Measurements from ENCODE around the gene CASKIN2. TPM values are rescaled to one million over a fixed set of nuclear protein-coding genes. Genes with fewer than 3 reads are reported as not detected.

CASKIN2 gene
- total and polyA plus RNA-seq, 4 donors = 2.3 to 12.1 (median 8.6) TPM

DNA sequence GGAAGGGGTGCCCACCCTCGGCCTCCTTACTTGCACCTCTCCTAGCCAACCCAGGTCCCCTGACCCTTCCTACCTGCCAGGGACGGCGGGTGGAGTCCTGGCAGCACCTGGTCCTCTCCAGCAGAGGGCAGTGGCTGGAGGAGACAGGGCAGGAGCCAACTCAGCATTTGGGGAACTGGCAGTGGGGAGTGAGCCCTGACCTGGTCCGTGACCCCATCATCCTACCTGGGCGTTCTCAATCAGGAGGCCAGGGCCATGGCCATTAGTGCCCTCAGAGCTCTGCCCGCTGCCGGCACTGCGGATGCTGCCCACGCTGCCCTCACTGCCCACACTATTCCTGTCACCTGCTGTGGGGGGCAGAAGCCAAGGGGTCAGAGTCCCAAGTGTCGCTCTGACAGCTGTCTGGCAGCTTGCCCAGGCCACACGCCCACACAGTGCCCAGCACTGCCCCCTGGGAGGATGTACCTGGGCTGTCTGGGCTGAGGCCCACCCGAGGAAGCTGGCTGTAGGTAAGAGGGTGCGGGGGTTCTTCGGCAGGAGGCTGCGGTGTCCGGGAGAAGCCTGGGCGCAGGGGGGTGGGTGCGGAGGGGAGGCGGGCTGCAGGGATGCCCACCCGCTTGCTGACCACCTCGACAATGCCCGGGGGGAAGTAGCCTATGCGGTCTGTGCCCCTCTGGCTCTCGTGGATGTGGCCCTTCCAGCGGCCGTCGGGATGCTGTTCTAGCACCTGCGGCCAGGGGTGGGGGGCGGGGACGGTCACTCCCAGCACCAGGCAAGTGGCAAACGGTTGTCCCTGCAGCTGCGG is 10.8 kb downstream of the CASKIN2 start:
- Histone ChIP-seq H3K4me1 (ENCODE audit: control insufficient read depth in 4 of 4, insufficient read depth in 4 of 4, low read length in 3 of 4) (peaks cover 11 to 30% (median 20%) of the 10 kb centered on the region in 4 donors), H3K4me3 (ENCODE audit: low read depth in 1 of 3, low read length in 3 of 3) (no peak overlapping the region), H3K9me3 (ENCODE audit: control insufficient read depth in 4 of 4, low read length in 3 of 4) (no peaks in the 10 kb centered on the region), H3K9ac (ENCODE audit: low read depth in 1 of 2, low read length in 2 of 2) (no peak overlapping the region), H3K27ac (ENCODE audit: low read depth in 1 of 2, low read length in 2 of 2) (peak overlapping the region in 1 of 2 donors; percentile 65), H3K27me3 (ENCODE audit: control insufficient read depth in 4 of 4, insufficient read depth in 4 of 4, low read length in 3 of 4) (no peaks in the 10 kb centered on the region), H3K36me3 (ENCODE audit: control insufficient read depth in 4 of 4, insufficient read depth in 3 of 4, low read depth in 1 of 4, low read length in 3 of 4) (peaks cover 0 to 28% (median 15%) of the 10 kb centered on the region in 4 donors)
- peak; percentile 69 for DNase-seq (ENCODE audit: low spot score)
- peak; percentile 59 for TF ChIP-seq NR2F2 (IDR thresholded peaks at IDR 0.05)
- peak; percentile 75 to 85 for TF ChIP-seq RAD21 (IDR thresholded peaks at IDR 0.05)
- TF ChIP-seq ATF3 (IDR thresholded peaks at IDR 0.05) = no peak
- no peak for TF ChIP-seq JUND (IDR thresholded peaks at IDR 0.05)
- TF ChIP-seq FOXA2 (IDR thresholded peaks at IDR 0.05) = peak; percentile 12
- TF ChIP-seq YY1 (IDR thresholded peaks at IDR 0.05) = peak; percentile 72
- peak; percentile 89 for TF ChIP-seq REST (IDR thresholded peaks at IDR 0.05)
- TF ChIP-seq, protein P1, sequence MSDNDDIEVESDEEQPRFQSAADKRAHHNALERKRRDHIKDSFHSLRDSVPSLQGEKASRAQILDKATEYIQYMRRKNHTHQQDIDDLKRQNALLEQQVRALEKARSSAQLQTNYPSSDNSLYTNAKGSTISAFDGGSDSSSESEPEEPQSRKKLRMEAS (IDR thresholded peaks at IDR 0.05) = no peak
- TF ChIP-seq FOXA1 (IDR thresholded peaks at IDR 0.05) = peak; percentile 25
- TF ChIP-seq RXRA (IDR thresholded peaks at IDR 0.05) = peak; percentile 82 to 97
- TF ChIP-seq, protein P2, sequence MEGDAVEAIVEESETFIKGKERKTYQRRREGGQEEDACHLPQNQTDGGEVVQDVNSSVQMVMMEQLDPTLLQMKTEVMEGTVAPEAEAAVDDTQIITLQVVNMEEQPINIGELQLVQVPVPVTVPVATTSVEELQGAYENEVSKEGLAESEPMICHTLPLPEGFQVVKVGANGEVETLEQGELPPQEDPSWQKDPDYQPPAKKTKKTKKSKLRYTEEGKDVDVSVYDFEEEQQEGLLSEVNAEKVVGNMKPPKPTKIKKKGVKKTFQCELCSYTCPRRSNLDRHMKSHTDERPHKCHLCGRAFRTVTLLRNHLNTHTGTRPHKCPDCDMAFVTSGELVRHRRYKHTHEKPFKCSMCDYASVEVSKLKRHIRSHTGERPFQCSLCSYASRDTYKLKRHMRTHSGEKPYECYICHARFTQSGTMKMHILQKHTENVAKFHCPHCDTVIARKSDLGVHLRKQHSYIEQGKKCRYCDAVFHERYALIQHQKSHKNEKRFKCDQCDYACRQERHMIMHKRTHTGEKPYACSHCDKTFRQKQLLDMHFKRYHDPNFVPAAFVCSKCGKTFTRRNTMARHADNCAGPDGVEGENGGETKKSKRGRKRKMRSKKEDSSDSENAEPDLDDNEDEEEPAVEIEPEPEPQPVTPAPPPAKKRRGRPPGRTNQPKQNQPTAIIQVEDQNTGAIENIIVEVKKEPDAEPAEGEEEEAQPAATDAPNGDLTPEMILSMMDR (IDR thresholded peaks at IDR 0.05; ENCODE audit: low read depth, low read length, missing input control) = peak; percentile 75
- TF ChIP-seq, protein P3, sequence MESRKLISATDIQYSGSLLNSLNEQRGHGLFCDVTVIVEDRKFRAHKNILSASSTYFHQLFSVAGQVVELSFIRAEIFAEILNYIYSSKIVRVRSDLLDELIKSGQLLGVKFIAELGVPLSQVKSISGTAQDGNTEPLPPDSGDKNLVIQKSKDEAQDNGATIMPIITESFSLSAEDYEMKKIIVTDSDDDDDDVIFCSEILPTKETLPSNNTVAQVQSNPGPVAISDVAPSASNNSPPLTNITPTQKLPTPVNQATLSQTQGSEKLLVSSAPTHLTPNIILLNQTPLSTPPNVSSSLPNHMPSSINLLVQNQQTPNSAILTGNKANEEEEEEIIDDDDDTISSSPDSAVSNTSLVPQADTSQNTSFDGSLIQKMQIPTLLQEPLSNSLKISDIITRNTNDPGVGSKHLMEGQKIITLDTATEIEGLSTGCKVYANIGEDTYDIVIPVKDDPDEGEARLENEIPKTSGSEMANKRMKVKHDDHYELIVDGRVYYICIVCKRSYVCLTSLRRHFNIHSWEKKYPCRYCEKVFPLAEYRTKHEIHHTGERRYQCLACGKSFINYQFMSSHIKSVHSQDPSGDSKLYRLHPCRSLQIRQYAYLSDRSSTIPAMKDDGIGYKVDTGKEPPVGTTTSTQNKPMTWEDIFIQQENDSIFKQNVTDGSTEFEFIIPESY (IDR thresholded peaks at IDR 0.05) = no peak
- peak; percentile 21 for TF ChIP-seq HNF4G (IDR thresholded peaks at IDR 0.05)
- TF ChIP-seq EGR1 (IDR thresholded peaks at IDR 0.05; ENCODE audit: low read depth in 2 of 2) = peak; percentile 95 to 99
- no peak for TF ChIP-seq TAF1 (conservative IDR thresholded peaks at IDR 0.05)
- peak; percentile 85 to 95 for TF ChIP-seq HNF4A (conservative IDR thresholded peaks at IDR 0.05)
- TF ChIP-seq GABPA (IDR thresholded peaks at IDR 0.05 in 1 of 2, conservative IDR thresholded peaks at IDR 0.05 in 1 of 2) = peak in 1 of 2 donors; percentile 65
- TF ChIP-seq SP1 (IDR thresholded peaks at IDR 0.05) = peak; percentile 71
- 52% methylated on average over 32 of the region's 32 CpGs for WGBS

Data from liver (tissue), 9 donors.